ENCODE results near the gene C19orf67.
A peak's percentile ranks its signal among the peaks of the same experiment; 100 is the strongest.

The C19orf67 gene

DNA sequence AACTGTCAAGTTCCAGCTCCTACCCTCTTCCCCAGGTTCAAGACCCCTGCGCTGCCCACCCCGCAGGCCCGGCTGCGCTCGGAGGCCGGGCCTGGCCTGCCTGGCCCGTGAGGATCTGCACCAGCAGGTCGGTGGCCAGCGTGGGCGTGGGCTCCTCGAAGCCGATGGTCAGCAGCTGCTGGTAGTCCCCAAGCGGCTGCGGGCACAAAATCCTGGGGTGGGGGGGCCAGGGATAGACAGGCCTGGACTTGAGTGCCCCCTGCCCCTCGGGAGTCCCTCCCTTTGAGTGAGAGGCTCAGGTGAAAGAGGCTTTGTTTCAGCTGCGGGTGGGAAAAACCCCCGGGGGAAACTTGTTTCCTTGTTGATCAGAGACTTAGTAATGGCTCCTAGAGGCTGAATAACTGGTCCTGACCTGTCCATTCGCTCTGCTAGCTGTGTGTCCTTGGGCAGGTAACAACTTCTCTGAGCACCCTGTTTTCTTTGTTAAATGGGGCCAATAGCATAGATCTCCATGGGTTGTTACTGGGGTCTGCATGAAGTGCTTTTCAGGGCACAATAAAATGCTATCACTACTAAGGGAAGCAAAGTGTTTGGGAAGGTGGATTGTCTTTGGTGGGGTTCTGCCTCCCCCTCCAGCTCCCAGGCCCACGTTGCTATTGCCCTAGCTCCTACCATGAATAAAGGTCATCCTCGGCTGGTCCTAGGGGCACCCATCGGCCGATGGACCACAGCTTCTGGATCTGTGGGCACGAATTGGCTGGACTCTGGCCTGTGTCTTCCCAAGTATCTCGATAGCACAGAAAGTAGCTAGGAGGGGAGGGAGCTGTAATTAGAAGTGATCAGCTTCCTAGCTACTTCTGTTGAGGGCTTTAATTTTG is 3.5 kb downstream of the C19orf67 start:
- DNase-seq: no peak

DNA sequence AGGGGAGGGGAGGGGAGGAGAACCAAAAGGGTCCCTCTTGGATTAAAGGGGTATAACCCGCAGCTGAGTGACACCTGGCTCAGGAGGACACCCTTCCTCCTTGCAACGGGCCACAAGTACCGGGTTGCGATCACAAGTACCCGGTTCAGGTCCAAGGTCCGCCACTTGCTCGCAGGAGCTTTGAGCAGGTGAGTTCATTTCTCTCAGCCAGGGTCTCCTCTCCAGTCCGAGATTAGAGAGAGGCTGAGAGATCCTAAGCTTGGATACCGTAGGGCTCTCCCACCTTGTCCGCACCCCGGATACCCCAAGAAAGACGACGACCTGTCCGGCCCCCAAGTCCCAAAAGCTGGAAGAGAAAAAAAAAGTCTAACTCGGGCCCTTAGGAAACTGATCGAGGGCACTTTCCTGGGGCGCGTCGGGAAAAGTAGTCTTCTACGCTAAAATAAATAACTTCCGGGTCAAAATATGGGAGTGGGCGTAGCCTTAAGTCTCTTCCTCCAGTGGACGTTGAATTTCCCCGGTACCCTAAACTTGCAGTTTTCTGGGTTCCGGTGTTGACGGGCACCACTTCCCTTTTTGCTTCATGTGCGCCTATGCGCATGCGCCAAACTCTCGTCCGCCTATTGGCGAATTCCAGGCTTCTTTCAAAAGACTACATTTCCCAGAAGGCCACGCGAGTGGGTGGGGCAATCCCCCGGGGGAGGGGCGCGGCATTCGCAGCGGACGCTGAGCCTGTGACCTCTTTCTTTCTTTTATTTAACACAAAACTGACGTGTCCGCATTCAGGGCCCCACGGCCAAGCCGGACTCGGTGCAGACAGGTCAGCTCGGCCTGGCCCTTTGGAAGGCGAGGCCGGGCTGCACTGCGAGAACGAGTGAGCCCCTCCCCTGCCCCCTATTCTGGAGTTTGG is 4.4 kb downstream of the C19orf67 start:
- peak; percentile 99 for DNase-seq

DNA sequence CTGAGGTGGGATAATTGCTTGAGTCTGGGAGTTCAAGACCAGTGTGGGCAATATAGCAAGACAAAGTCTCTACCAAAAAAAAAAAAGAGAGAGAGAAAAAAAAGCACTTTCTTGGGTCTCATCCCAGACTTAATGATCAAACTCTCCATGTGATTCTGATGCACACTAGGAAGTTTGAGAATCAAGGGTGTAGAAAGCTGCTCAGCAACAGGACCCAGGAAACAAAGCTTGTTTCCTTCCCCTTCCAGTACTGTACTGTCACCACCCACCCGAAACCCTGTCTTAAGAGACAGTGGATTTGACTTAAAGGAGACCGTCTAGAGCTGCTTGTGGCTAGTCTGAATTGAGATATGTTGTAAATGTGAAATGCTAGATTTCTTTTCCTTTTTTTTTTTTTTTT is 7.2 kb downstream of the C19orf67 start:
- DNase-seq: no peak

DNA sequence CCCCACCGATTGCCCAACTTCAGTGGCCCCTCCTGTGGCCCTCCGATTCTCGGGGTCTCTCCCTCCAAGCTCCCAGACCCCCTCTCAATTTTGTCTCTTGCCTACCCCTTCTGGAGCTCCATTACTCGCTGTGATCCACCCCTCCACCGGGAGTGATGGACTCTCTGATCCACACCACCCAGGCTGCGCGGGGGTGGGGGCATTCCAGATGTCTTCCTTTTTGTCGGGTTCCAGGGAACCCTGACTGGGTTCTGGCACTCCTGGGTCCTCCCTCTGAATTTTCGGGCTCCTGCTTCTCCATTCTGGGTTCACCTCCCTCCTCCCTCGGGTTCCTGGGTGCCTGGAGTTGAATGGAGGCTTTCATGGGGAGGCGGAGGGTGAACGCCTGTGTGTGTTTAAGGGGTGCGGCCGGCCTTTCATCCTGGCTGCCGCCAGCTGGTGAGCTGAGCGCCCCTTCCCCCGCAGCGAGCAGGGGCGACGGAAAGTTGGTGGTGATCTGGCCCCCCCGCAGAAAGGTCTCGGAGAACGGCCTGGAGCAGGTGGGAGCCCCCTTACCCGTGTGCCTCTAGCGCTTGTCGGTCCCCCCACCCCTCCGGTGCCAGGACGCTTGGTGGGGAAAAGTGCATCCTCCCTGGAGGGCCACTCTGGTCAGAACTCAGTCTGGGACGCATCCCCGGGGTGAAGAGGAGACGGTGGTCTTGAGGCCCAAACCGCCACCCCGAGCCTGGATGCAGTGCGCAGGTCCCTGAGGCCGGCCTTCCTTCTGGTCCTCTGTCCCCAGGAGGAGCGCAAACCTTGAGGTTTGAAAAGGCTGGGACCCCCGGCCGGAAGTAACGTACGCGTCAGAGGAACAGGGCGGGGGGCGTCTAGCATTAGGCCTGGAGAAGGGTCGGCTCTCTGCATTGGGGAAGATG is 11.4 kb downstream of the C19orf67 start:
- DNase-seq: no peak

DNA sequence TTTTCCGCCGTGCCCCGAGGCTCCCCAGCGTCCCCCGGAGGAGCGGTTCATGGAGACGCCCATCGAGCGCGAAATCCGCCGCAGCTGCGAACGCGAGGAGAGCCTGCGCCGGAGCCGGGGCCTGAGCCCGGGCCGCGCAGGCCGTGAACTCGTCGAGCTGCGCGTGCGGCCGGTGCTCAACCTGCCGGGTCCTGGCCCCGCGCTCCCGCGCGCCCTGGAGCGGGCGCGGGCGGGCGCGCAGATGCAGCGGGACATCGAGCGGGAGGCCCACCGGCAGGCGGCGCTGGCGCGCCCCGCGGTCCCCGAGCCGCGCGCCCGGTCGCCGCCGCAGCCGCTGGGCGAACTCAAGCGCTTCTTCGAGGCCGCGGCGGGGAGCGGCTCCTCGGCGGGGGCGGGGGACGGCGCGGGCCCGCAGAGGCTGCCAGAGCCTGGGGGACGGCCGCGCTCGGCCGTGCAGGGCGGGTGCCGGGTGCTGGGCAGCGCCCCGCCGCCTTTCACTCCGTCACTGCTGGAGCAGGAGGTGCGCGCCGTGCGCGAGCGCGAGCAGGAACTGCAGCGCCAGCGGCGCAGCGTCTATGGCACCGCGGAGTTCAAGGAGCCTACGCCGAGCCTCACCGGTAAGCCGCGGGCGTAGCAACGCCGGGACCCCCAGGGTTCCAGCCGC is 12.2 kb downstream of the C19orf67 start:
- peak; percentile 40 for DNase-seq

DNA sequence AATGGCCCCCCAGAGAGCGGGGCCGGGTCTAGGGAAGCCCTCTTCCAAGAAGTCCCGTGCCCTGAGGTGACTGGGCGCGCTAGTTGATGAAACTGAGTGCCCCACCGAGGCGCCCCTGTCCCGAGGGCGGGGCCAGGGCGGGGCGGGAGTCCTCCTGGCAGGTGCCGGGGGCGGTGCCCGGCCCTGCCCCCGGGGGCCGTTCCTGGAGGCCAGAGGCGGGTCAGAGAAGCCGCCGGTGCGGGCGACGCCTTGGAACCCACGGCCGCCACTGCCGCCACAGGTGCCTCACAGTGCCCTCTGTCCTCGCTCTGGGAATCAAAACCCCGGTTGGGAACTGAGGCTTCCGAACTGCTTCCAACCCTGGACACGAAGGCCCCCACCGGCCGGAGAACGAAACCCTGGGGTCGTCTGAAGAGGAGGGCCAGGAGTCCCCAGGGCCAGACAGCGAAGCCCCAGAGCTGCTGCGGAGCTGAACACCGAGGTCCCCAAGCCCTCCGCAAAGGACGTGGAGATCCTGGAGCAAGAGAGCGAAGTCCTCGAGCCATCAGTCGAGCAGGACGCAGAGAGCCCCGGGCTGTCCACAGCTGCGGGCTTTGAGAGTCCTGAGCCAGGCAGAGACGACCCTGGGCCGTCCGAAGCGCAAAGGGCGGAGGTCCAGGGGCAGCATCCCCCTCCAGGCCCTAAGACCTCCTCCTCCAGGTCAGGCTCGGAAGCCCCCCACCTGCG is 12.9 kb downstream of the C19orf67 start, which contains the start of gene MISP3:
Gene MISP3, plus strand, starts transcription at position 252 of the 726 bp plus-strand sequence. CDS start 524 bp downstream, outside the sequence.
- DNase-seq: no peak

DNA sequence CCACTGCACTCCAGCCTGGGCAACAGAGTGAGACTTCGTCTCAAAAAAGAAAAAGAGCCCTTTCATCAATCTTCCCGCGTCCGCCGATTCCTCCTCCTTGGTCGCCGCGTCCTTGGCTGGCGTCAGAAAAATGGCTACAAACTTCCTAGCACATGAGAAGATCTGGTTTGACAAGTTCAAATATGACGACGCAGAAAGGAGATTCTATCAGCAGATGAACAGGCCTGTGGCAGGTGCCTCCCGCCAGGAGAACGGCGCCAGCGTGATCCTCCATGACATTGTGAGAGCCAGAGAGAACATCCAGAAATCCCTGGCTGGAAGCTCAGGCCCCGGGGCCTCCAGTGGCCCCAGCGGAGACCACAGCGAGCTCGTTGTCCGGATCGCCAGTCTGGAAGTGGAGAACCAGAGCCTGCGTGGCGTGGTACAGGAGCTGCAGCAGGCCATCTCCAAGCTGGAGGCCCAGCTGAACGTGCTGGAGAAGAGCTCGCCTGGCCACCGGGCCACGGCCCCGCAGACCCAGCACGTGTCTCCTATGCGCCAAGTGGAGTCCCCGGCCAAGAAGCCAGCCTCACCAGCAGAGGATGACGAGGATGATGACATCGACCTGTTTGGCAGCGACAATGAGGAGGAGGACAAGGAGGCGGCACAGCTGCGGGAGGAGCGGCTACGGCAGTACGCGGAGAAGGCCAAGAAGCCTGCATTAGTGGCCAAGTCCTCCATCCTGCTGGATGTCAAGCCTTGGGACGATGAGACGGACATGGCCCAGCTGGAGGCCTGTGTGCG is 15.1 kb downstream of the C19orf67 start:
- DNase-seq: no peak

DNA sequence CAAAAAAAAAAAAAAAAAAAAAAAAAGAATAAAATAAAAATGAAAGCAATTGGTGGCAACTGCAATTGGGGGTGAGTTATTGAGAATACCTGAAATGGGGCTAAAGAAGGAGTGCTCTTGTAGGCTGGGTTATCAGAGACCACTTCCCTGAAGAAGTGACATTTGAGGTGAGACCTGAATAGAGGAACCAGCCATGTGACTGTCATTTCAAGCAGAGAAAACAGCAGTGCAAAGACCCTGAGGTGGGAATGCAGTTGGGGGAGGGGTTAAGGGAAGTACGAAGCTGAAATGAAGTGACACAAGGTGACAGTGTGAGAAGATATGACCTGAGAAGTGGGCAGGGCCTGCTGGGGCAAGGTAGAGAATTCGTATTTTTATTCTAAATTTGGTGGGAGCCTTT is 19.4 kb downstream of the C19orf67 start:
- DNase-seq: no peak

DNA sequence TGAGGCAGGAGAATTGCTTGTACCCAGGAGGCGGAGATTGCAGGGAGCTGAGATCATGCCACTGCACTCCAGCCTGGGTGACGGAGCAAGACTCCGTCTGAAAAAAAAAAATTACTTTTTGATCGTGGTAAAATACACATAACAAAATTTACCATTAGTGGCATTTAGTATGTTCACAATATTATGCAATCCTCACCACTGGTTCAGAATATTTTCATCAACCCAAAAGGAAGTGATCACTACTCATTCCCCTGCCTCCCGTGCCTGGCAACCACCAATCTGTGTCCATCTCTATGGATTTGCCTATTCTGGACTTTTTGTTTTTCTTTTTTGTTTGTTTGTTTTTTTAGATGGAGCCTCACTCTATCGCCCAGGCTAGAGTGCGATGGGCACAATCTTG is 22.5 kb downstream of the C19orf67 start:
- no peak for DNase-seq

DNA sequence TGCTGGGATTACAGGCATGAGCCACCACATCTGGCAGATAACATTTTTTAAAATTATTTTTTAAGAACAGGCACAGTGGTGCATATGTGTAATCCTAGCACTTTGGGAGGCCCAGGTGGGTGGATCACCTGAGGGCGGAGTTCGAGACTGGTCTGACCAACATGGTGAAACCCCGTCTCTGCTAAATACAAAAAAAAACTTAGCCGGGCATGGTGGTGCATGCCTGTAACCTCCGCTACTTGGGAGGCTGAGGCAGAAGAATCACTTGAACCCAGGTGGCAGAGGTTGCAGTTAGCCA is 23.1 kb downstream of the C19orf67 start:
- no peak for DNase-seq

DNA sequence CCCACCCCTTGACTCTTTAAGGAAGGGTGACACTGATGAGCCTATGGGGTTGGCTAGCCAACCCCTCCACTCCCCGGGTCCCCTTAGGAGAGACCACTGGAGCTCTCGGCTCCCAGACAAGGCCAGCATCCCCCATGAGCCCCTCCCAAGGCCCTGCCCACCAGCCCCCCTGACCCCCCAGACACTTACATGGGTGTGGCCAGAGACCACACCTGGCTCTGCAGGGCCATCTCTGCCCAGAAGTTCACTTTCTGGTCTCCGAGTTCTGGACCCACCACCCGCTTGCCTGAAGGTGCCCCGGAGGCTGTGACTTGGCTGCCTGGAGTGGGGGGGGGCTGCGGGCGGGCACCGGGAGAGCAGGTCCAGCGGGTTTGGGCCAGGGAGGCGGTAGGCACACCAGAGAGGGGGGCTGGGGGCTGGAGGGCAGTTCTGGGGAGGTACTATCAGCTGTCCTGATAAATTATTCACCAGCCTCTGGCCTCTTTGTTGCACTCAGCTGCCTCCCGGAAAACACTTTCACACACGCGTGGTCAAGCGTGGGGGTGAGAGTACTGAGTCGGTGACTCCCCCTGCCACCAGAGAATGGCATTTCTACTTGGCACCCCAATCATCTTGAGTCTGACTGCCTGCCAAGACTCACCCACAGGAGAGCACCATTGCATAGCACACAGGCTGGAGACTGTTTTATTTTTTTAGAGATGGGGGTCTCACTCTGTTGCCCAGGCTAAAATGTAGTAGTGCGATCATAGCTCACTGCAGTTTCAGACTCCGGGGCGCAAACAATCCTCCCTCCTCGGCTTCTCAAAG is 23.6 kb downstream of the C19orf67 start, which contains the start of gene PALM3:
Gene PALM3, minus strand, starts transcription at position 326 of the 807 bp plus-strand sequence. Its CDS starts 96 bp downstream, at position 230.
- no peak for DNase-seq

DNA sequence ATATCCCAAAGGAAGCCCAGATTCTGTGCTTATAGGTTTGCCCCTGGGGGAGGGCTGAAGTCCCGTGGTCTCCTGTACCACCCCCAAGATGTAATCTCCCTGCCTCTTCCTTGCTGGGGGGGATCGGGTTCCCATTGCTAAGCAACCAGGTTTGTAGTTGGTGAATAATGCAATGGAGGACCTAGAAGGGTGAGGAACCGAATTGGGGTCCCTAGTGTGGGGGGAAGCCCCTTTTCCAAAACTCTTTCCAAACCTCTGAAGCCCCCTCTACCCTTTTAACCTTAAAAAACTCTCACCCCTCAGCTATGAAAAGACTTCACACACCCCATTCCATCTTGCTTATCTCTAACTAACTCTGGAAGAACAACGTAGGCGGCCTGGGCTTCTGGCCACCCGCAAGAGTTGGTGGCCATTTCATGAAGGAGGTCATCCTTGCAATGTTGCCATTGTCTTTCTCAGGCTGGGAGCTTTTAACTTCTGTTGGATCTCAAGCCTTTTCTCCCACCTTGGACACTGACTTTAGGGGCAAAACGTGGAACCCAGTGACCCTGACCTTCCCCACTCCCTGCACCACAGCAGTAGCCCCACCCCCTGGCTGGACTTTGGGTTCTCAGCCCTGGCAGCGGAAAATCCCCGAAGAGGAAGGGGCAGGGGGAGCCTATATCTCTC is 24.4 kb downstream of the C19orf67 start:
- no peak for DNase-seq

DNA sequence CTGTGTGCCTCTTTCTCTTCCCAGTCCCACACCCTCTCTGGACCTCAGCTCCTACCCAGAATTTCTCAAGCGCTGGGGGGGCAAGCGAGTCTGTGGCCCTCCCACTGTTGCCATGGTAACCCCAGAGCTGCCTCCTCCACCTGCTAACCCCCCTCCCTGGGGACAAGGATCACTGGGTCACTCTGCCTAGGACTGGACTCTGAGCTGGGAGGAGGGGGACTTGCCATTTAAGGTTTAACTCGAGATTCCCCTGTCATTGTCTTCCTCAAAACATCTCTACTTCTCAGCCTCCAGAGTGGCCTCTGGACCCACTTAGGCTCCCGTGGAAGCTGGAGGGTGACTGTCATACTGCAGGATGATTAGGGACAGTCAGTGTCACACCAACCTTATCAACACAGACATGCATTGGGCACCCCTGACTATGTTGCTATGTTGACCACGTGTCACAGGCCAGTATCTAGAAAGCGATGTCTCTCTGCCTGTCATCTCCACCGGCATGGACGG is 25.9 kb downstream of the C19orf67 start:
- no peak for DNase-seq

DNA sequence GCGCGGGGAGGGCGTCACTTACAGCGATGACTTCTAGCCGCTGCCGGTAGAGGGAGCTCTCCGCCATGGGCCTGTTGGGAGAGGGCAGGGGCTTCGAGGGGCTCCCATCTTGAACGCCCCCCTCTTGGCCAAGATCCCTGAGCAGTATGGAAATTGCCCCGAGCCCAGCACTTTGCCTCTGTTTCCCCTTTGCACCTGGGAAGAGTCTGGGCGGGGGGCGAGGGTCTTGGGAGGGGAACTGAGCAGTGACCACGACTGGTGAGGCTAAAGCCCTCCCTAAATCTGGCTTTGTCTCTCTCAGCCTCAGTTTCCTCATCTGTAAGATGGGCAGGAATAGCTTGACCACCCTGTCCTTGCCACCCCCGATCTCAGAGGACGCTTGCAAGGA is 26.5 kb downstream of the C19orf67 start:
- DNase-seq: no peak

DNA sequence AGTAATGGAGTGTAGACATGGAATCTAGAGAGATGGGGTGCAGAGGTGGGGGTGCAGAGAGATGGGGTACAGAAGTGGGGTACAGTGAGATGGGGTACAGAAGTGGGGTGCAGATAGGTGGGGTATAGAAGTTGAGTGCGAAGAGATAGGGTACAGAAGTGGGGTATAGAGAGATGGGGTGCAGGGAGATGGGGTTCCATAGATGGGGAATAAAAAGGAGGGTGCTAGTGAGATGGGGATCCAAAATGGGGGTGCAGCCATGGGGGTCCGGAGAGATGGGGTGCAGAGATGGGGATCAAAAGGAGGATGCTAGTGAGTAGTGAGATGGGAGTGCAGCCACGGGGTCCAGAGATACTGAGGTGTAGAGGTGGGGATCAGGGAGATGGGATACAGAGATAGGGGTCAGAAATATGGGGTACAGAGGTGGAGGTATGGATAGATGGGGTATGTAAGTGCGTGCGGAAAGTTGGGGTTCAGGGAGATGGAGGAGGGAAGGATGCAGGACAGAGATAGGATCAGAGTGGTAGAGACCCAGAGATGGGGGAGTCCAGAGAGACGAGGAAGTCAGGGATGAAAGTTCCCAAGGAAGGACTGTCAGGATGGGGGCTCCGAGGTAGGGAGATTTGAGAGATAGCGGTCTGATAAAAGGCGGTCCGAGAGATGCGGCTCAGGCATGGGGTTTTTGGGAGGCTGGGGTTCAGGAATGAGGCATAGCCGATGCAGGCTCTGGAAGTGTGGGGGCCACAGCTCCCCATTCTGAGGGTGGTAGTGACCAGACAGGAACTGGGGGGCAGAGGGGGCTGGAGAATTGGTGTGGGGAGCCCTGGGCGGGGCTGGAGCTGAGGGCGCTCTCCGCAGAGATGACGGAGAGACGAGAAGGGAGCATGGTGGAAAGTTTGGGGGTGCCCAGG is 27.1 kb downstream of the C19orf67 start:
- no peak for DNase-seq

DNA sequence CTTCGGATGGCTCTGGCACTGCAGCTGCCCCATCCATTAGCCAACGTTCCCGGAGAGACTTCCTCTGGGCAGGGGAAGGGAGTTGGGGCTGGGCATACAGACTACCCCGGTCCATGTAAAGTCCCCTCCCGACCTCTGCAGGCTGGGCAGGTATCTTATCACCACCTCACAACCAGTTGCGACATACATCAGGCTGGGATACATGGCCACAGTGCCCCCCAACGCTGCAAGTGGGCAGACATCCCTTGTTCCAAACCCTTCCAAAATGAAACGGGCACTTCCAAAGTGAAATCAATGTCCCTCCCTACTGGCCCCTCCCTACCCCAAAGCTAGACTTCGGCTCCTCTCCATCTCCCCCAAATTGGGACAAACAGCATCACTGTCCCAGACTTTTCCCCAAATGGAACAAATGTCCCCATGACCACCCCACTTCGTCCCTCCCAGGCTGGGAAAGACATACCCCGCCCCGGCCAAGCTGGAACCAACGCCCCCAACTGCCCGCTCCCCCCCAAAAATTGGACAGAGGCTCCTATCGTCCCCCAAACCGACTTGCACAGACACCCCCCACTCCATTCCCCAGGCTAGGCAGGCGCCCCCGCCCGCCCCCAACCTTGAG is 28.7 kb downstream of the C19orf67 start:
- no peak for DNase-seq

DNA sequence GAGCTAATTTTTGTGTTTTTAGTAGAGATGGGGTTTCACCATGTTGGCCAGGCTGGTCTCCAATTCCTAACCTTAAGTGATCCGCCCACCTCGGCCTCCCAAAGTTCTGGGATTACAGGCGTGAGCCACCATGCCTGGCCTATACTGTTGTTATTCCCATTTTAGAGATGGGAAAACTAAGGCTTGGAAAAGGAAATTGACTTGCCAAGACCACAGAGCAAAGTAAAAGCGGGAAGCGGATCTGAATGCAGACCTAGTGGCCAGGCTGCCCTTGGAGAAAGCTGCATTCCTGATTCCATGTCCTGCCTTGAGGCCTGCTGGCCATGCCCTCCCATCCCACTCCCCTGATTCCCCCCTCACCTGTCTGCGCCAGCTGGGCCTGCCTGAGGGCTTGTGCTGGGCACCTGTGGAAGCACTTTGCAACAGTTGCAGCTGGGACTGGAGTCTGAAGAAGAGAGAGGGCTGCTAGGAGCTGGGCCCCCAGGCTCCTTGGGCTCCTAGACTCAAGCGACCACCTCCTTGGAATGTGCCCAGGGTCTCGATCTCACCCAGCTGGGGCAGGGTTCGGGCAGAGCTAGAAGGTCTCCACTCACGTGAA is 29.4 kb downstream of the C19orf67 start:
- no peak for DNase-seq
